GM18909 (cell line): Measurements from ENCODE around the gene FAM200A.
"Not testable (repeated sequence)": the region's sequence is repeated elsewhere in the genome, so short reads cannot be mapped to it uniquely, and the experiment has no call there.

Source experiments
- ATAC-seq: cut with Tn5 transposase; IDR thresholded peaks from one replicate; pipeline ENCODE4 v1.9.1; 2021; ENCODE audit warnings: mild to moderate bottlenecking; ENCODE audit not compliant: unreplicated experiment, poor library complexity

The FAM200A gene

DNA sequence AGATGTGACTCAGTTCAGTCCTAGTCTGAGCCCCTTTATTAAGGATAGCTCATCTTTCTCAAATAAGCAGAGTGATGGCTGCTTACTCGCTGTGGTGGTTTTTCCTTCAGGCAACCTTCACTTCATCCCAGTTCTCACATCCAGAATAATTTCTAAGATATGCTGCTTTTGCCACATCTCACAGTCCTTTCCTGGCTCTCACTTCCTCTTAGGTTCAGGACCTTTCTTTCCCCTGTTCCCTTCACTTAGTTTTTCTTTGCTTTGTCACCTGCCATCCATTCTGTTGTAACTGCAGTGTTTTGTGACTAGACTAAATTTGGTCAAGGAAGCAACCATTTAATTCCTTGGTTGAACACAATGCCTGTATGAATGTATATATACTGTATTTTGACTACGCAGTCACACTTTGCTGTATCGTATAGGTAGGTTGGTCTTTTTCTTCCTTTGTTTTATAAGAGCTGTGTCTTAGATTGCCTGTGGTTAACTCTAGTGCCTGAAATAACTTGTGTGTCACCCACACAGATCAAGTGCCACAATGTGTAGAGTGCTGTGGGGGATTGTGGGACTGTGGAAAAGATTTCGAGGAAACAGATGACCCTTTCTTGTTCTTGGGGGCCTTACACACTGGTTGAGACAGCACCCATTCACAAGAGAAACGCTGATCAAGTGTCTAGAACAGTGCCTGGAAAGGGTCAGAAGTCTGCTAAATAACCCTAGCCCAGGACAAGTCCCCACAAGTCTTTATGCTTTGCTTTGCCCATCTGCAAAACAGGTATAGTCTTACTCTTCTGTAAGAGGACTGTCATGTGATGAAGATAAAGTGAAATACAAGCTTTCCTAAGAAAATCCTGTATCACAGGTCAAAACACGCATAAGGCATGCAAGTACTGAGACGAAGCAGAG is 9.2 kb upstream of the FAM200A start:
- no peak for ATAC-seq

DNA sequence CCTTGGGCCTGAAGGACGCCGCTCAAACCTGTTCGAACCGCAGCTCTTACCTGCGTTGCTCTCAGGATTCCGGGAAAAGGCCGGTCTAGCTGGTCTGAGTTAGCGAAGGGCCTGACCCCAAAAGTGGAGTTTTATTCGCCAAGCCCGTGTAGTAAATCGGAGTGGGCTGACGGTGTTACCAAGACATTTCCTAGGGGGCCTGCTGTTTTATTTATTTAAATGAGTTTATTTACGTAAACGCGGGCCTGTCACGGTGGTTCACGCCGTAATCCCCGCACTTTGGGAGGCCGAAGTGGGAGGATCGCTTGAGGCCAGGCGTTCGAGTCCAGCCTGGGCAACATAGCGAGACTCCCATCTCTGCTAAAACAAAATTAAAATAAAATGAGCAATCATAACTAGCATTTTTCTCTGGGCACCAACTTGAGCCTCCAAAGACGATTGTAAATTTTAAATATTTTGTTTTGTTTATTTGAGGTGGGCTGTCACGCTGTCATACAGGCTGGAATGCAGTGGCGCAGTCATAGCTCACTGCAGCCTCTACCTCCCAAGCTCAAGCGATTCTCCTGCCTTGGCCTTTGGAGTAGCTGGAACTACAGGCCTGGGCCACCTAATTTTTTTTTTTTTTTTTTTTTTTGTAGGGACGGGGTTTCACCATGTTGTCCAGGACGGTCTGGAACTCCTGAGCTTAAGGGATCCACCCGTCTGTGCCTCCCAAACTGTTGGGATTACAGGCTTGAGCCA is 7.4 kb upstream of the FAM200A start:
- no peak for ATAC-seq

DNA sequence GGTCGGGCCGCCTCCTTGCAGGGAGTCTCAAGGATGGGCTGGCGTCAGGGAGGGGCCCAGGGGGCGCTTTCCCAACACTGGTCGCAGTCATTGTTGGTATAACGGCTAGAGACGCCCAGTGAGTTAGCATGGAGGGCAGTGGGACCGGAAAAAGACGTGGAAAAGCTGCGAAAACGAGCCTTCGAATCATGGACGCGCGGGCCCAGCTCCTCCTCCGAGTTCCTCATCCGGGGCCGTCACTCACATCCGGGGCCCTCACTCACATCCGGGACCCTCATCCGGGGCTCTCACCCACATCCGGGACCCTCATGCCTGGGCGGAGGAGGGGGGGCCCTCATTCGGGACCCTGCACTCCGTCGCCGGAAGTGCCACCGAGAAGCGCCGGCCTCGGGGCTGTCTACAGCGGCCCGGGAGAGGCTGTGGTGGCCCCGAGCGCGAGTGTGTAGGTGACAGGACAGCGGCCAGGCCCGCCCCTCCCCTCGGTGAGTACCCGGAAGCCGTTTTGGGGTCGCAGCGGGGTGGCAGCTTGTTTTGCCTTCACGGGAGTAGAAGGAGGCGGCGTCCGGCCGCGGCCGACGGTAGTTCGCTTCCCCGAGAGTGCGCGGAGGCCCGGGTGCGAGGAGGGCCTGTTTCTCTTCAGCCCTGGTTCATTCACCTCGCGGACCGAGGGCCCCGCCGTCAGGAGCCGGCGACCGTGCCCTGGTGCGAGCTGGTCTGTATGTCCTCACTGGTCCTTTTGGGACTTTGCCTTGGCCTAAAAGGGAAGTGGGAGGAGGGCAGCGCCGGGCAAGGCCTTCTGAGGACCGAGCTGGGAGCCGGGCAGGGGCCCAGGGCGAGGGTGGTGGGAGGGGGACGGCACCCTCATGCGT is 6.6 kb upstream of the FAM200A start, which contains the start of gene ZNF655:
TSS of gene ZNF655 (plus strand) at position 337 of the 869 bp plus-strand sequence. CDS start 1,918 bp downstream, outside the sequence.
- peak; percentile 75 for ATAC-seq

DNA sequence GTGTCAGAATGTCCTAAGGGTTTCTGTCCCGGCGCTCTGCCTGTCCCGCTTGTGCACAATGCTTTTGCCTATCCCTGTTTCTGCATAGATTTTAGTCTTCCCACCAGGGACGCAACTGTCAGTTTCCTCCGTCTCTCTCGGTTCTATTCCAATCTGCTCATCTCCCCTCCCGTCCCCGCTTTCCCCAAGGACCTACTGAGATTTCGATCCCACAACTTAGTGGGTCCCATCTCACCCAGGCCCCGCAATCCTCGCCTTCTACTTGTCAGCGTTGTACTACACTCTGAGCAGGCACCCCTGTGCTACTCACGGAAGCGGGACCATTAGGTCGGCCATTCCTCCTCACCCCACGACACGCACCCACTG is 6.0 kb upstream of the FAM200A start:
- peak; percentile 57 for ATAC-seq

DNA sequence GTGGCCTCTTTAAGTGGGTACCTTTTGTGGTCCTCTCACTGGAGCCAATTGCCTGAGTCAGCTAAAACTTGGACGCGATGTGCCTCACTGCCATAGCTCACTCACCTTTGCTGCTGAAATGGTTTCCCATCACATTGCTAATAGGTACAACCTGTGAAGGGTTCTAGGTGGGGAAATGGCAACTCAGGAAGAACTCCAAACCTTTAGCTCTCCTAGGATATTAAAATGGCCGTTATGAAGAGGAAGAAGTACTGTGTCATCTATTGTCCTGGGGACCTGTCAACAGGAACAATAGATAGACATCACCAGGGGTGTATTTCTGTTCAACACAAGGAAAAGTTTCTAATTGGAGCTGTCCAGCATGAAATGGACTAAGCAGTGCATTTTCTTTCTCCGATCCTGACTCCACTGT is 5.3 kb upstream of the FAM200A start:
- no peak for ATAC-seq

DNA sequence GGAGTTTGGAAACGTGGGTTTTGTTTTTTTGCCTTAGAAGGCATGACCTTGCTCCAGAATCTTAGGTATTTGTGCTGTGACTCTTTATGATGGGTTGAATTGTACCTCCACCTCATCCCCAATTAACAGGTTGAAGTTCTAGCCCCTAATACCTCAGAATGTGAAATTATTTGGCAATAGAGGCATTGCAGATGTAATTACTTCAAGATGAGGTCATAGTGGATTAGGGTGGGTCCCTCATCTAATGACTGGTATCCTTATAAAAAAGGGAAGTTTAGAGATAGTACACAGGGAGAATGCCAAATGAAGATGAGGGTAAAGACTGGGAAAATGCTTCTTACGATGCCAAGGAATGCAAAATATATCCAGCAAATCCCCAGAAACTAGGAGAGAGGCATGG is 3.0 kb upstream of the FAM200A start:
- ATAC-seq: no peak

DNA sequence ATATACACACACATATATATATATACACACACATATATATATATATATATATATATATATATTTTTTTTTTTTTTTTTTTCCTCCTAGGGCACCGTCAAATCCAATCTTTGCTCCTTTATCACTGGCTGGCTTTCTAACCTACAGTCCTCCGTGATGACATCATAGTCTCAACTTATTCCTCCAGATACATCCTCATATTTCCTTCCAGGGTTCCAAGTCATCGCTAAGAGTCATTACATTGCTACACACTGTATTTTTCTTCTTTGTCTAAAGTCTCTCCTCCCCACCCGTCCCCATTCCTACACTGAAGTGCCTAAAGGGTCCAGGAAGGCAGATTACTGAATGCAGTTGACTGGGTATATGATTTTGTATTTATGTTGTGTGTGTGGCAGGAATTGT is 1.1 kb upstream of the FAM200A start:
- no peak for ATAC-seq

DNA sequence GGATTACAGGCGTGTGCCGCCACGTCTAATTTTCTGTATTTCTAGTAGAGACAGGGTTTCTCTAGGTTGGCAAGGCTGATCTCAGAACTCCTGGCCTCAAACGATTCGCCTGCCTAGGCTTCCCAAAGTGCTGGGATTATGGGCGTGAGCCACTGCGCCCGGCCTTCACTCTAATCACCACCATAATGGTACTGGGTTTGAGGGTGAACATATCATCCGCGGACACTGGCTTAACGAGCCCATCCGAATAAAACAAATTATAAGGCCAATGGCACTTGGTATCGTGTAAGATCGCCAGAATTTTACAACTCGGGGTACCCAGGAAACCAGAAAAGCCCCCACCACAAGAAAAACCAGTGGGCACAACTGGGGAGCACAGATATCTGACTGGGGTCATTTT is 580 bp downstream of the FAM200A start:
- ATAC-seq: no peak

DNA sequence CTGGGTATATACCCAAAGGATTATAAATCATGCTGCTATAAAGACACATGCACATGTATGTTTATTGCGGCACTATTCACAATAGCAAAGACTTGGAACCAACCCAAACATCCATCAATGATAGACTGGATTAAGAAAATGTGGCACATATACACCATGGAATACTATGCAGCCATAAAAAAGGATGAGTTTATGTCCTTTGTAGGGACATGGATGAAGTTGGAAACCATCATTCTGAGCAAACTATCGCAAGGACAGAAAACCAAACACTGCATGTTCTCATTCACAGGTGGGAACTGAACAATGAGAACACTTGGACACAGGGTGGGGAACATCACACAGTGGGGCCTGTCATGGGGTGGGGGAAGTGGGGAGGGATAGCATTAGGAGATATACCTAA is 2.4 kb downstream of the FAM200A start:
- not testable (repeated sequence) for ATAC-seq

DNA sequence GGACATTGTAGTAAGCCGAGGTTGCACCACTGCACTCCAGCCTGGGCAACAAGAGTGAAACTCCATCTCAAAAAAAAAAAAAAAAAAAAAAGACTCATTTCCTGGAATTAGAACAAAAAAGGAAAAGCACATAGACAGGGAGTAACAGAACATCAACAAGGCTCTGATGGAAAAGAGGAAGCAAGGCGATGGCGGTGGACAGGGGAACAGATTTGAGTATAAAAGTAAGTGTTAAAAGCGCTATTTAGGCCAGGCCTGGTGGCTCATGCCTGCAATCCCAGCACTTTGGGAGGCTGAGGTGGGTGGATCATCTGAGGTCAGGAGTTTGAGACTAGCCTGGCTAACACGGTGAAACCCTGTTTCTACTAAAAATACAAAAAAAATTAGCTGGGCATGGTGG is 6.6 kb downstream of the FAM200A start:
- not testable (repeated sequence) for ATAC-seq

DNA sequence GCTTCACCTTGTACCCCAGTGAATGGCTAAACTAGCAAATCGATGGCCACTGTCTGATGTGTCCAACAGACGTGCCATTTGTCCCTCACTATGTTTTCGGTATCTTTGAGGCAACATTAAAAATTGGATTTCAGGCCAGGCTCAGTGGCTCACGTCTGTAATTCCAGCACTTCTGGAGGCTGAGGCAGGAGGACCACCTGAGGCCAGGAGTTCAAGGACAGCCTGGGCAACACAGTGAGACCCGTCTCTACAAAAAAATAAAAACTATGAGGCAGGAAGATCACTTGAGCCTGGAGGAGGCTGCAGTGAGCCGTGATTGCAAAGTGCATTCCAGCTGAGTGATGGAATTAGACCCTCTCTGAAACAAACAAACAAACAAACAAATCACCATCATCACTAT is 8.0 kb downstream of the FAM200A start:
- no peak for ATAC-seq

DNA sequence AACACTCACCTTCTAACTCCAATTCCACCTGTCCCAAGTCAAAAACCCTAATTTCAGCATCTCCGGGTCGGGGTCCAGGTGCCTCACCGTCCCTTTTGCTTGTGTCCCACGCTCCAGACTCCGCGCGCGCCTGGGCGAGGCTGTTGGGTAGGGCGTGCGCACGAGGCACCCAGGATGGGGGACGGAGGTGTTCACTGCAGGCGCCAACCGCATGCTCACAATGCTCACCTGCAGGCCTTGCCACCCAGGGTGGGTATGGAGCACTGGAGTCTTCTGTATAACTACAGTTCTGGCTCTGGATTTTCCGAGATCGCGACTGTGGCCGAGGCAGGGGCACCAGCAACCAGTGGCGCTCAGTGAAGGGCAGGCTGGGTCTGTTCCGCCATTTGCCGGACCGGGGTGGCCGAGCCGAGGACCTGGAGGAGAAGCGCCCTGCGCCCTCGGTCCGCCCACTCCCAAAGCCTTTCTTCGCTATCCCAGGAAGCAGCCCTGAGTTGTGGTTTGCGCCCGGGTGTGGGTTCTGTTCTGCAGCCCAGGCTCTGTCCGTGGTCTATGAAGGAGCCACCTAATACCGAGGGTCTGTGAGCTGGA is 8.7 kb downstream of the FAM200A start:
- ATAC-seq: no peak

DNA sequence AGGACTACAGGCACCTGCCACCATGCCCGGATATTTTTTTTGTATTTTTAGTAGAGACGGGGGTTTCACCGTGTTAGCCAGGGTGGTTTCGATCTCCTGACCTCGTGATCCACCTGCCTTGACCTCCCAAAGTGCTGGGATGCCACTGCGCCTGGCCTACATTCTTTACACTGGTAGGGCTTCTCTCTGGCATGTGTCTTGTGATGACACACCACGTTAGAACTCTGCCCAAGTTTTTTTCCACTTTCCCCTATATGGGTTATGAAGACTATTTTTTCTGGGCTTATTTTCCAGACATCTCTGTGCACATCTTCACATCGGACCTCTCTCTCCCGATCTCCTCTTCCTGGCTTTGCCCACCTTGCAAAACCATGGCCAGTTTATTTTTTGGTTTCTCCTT is 10.7 kb downstream of the FAM200A start:
- no peak for ATAC-seq

DNA sequence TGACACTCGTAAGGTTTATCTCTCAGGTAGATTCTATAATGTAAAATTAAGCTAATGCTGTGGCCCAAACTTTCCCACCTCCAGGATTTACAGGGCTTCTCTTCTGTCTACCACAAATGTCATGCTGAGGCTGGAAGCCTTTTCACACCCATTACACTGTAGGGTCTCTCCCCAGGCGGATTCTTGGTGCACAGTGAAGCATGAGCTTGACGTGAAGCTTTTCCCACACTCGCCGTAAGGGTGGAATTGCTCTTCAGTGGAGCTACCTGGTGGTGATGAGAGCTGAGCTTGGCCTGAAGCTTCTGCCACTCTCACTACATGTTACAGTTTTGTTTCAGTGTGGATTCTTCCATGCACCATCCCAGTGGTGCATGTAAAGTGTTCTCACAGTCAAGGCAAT is 11.4 kb downstream of the FAM200A start:
- no peak for ATAC-seq

DNA sequence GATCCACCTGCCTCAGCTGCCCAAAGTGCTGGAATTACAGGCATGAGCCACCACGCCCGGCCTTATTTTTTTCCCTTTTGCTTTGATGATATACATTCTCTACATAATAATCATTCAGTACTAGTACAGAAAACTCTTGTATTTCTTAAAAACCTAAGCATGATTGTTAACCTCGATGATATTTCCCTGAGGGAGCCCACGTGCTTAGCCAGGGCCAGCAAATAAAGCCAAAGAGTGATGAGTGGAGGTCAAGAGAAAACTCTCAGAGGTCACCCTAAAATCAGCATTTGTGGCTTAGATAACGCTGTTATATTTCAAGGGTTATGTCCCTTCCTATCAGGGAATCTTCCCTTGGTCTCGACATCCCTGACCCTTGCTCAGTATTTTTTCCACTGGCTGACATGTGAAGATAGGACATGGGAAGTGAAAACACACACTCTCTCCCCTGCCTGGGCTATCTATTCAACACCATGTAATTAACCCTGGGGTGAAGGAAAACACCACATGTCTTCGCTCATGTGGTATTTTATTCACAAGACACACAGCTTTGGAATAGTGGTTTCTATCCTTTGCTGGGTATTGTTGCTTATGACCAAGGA is 12.6 kb downstream of the FAM200A start:
- ATAC-seq: no peak

DNA sequence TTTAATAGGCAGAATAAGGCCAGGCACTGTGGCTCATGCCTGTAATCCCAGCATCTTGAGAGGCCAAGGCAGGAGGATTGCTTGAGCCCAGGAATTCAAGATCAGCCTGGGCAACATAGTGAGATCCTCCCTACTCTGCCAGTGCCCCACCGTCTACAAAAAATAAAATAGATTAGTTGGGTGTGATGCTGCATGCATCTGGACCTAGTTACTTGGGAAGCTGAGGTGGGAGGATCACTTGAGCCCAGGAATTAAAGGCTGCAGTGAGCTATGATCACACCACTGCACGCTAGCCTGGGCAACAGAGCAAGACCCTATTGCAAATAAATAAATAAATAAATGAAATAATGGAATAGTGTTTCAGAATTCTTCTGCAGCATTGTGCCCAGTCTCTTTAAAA is 16.2 kb downstream of the FAM200A start:
- no peak for ATAC-seq

DNA sequence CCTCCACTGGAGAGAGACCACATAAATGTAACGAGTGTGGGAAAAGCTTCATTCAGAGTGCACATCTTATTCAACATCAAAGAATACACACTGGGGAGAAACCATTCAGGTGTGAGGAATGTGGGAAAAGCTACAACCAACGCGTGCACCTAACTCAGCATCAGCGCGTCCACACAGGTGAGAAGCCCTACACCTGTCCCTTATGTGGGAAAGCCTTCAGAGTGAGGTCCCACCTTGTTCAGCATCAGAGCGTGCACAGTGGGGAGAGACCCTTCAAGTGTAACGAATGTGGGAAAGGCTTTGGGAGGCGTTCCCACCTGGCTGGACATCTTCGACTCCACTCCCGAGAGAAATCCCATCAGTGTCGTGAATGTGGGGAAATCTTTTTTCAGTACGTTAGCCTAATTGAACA is 20.6 kb downstream of the FAM200A start:
- ATAC-seq: no peak

DNA sequence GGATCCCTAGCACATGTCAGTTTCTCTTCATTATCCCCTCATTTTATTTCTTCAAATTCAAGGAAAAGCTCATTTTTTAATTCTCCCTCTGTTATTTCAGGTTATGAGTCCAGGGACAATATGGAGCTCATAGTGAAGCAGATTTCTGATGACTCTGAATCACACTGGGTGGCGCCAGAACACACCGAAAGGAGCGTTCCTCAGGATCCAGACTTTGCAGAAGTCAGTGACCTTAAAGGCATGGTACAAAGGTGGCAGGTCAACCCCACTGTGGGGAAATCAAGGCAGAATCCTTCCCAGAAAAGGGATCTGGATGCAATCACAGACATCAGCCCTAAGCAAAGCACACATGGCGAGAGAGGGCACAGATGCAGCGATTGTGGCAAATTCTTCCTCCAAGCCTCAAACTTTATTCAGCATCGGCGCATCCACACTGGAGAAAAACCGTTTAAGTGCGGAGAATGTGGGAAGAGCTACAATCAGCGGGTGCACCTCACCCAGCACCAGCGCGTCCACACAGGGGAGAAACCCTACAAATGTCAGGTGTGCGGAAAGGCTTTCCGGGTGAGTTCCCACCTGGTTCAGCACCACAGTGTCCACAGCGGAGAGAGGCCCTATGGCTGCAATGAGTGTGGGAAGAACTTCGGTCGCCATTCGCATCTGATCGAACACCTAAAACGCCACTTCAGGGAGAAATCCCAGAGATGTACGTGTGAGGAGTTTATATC is 26.0 kb downstream of the FAM200A start:
- no peak for ATAC-seq

DNA sequence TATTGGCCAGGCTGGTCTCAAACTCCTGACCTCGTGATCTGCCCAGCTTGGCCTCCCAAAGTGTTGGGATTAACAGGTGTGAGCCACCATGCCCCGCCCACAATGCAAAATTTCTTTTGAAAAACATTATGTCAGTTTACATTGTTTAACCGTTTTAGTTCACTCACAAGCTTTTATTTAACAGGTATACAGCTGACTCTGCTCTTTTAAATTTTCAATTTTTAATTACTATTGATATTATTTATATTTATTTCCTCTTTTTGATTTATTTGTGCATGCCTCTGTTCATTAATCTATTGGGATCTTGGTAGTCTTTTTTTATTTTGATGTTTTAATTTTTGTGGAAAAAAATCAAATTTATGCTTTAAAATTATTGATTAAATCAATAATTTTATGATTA is 30.5 kb downstream of the FAM200A start:
- ATAC-seq: no peak
